HG03060 (cell line): Measurements from ENCODE around the gene PROX2.

Experiments
- ATAC-seq: cut with Tn5 transposase; IDR thresholded peaks from one replicate; pipeline ENCODE4 v1.9.1; 2021; ENCODE audit warnings: low read depth, moderate number of reproducible peaks; ENCODE audit not compliant: unreplicated experiment

The PROX2 gene

GRCh38 chr14:74909911-74910310 is 34.0 kb upstream of the PROX2 start:
- ATAC-seq: no peak

GRCh38 chr14:74909501-74909900 is 33.6 kb upstream of the PROX2 start:
- no peak for ATAC-seq

- no peak for ATAC-seq
Measured at GRCh38 chr14:74908861-74909341, 33.0 kb upstream of the PROX2 start.

GRCh38 chr14:74907744-74908143 is 31.8 kb upstream of the PROX2 start:
- ATAC-seq: no peak

GRCh38 chr14:74906925-74907521 is 31.1 kb upstream of the PROX2 start:
- no peak for ATAC-seq

- no peak for ATAC-seq
Measured at GRCh38 chr14:74905595-74906142, 29.7 kb upstream of the PROX2 start.

GRCh38 chr14:74904635-74905503 is 28.9 kb upstream of the PROX2 start:
- no peak for ATAC-seq

- ATAC-seq: no peak
Measured at GRCh38 chr14:74902941-74903705, 27.2 kb upstream of the PROX2 start.

GRCh38 chr14:74898694-74899093 is 22.7 kb upstream of the PROX2 start:
- no peak for ATAC-seq

- no peak for ATAC-seq
Measured at GRCh38 chr14:74898083-74898482, 22.1 kb upstream of the PROX2 start.

GRCh38 chr14:74897642-74898041 is 21.7 kb upstream of the PROX2 start:
- ATAC-seq: no peak

GRCh38 chr14:74896400-74896799 is 20.5 kb upstream of the PROX2 start:
- ATAC-seq: no peak

GRCh38 chr14:74893614-74894091 is 17.7 kb upstream of the PROX2 start:
- peak; percentile 49 for ATAC-seq

- no peak for ATAC-seq
Measured at GRCh38 chr14:74892745-74893144, 16.8 kb upstream of the PROX2 start.

GRCh38 chr14:74891870-74892269 is 15.9 kb upstream of the PROX2 start:
- no peak for ATAC-seq

- no peak for ATAC-seq
Measured at GRCh38 chr14:74890262-74890661, 14.3 kb upstream of the PROX2 start.

- ATAC-seq: no peak
Measured at GRCh38 chr14:74888164-74889158, 12.5 kb upstream of the PROX2 start.

- no peak for ATAC-seq
Measured at GRCh38 chr14:74886001-74886400, 10.1 kb upstream of the PROX2 start.

- ATAC-seq: peak; percentile 14
Measured at GRCh38 chr14:74882103-74882920, 6.4 kb upstream of the PROX2 start.
